Epithelial cell of esophagus (primary cell): ENCODE results near the gene GBE1.
A peak's percentile ranks its signal among the peaks of the same experiment; 100 is the strongest.

Experiments
- DNase-seq: peaks from one replicate; pipeline ENCODE4 v3.0.0; 2010; ENCODE audit warnings: low read depth
- H3K4me3 ChIP-seq: 2 replicates; pipeline ENCODE4 v1.5.1; 2011; ENCODE audit warnings: mild to moderate bottlenecking, low read length, control low read depth
- CTCF ChIP-seq: IDR thresholded peaks from 2 replicates; pipeline ENCODE4 v1.5.1; 2011; ENCODE audit warnings: low read depth, mild to moderate bottlenecking, low read length, control low read depth, inconsistent platforms; ENCODE audit not compliant: insufficient read depth; ENCODE audit errors: missing control alignments

Gene GBE1

GRCh38 chr3:81485444-81485865, 276.0 kb downstream of the GBE1 start:
- peak; percentile 56 for DNase-seq
- no peak overlapping the region for H3K4me3 ChIP-seq
- TF ChIP-seq CTCF, result no peak

DNA sequence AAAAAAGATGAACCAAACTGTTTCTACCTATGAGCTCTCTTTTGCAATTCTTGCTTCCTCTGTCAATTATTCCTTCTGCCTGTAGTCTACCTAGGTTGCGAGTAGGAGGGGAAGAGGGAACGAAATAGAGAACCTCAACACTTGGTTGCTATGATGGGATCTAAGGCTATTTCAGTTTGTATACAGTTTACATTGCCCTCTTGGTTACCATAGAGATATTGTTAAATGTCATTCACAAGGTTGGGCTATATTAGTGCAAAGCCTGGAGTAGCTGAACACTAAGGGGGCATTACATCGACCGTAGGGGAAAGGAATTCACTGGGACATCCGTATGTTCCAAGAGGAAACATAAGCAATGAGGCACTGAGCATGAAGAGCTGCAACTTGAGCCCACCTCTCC, 276.9 kb downstream of the GBE1 start:
- DNase-seq, result no peak
- H3K4me3 ChIP-seq, result no peak overlapping the region
- TF ChIP-seq CTCF, result no peak

DNA sequence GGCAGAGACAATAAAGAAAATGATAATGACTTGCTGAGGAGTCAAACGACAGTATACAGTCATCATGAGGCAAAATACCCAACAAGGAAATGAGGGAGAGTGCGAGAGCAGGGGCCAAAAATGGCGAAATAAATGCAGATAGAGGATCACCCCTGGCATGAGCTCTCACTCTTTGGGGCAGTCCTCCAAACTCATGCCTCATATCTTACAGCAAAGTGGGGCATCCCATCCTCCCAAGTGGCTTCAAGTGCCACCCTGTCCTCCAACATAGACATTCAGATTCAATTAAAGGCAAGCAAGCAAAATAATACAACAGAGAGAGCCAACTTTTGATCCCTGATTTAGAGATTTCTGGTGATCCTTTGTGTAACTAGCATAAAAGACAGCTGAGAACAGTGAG, 278.4 kb downstream of the GBE1 start:
- TF ChIP-seq CTCF, result no peak
- no peak overlapping the region for H3K4me3 ChIP-seq
- DNase-seq, result no peak

GRCh38 chr3:81477740-81478139, 283.7 kb downstream of the GBE1 start:
- TF ChIP-seq CTCF, result no peak
- H3K4me3 ChIP-seq, result no peak overlapping the region
- no peak for DNase-seq

GRCh38 chr3:81476692-81477091, 284.8 kb downstream of the GBE1 start:
- DNase-seq, result no peak

DNA sequence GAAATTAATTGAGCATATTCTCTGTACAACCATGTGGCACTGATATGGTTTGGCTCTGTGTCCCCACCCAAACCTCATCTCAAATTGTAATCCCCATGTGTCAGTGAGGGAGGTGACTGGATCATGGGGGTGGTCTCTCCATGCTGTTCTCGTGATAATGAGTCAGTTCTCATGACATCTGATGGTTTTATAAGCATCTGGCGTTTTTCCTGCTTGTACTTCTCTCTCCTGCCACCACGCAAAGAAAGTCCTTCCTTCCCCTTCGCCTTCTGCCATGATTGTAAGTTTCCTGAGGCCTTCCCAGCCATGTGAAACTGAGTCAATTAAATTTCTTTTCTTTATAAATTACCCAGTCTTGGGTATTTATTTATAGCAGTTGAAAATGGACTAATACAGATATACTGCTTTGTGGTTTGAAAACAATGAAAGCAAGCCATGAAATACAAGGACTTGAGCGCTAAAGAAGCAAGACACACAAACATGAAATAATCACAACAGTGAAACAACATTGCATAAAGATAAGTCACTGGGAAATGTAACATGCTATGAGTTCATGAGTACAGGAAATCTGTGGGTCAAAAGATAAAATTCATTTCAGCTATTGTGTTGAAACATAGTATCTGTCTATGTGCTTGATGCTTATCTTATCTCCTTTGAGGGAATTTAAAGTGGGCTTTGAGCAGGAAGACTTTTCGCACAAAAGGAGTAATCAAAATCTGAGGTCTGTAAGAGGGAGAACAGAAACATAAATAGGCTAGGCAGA, 288.7 kb downstream of the GBE1 start:
- no peak for TF ChIP-seq CTCF
- H3K4me3 ChIP-seq, result no peak overlapping the region
- DNase-seq, result no peak

More at GRCh38 chr3:81476692-81477091, 284.8 kb downstream of the GBE1 start:
- TF ChIP-seq CTCF, result no peak
- H3K4me3 ChIP-seq, result no peak overlapping the region
